HAP-1 (cell line): ENCODE data around the gene MAGI3.
"Not testable (repeated sequence)": the region's sequence is repeated elsewhere in the genome, so short reads cannot be mapped to it uniquely, and the experiment has no call there.

Source experiments
- DNase-seq, 2 experiments: peaks; one replicate each; pipeline ENCODE4 v3.0.0-alpha.2; 2016 to 2020; ENCODE audit warnings: low spot score in 2 of 2
- H3K27me3 ChIP-seq: fragments of 250-450 bp; sonication (Bioruptor Pico); 2 replicates; pipeline ENCODE4 v1.5.1; 2020; ENCODE audit warnings: low read depth, mild to moderate bottlenecking, moderate library complexity
- H3K36me3 ChIP-seq: fragments of 250-450 bp; sonication (Bioruptor Pico); replicated peaks from 2 replicates; pipeline ENCODE4 v1.5.1; 2020; ENCODE audit warnings: mild to moderate bottlenecking
- H3K4me1 ChIP-seq: fragments of 250-450 bp; sonication (Bioruptor Pico); 2 replicates; pipeline ENCODE4 v1.5.1; 2020; ENCODE audit warnings: mild to moderate bottlenecking
- H3K4me3 ChIP-seq: fragments of 250-450 bp; sonication (Bioruptor Pico); 2 replicates; pipeline ENCODE4 v1.5.1; 2020; ENCODE audit warnings: mild to moderate bottlenecking, moderate library complexity
- H3K9me3 ChIP-seq: fragments of 250-450 bp; sonication (Bioruptor Pico); 2 replicates; pipeline ENCODE4 v1.5.1; 2020; ENCODE audit warnings: mild to moderate bottlenecking, moderate library complexity
- in situ Hi-C: fragments of 300-500 bp; cut with MboI; formaldehyde crosslinking; loops from 3 replicates; pipeline ENCODE4 v1.14.3; 2020; ENCODE audit warnings: low sequenced_read_pairs, inconsistent platforms, mixed read lengths

Gene MAGI3

DNA sequence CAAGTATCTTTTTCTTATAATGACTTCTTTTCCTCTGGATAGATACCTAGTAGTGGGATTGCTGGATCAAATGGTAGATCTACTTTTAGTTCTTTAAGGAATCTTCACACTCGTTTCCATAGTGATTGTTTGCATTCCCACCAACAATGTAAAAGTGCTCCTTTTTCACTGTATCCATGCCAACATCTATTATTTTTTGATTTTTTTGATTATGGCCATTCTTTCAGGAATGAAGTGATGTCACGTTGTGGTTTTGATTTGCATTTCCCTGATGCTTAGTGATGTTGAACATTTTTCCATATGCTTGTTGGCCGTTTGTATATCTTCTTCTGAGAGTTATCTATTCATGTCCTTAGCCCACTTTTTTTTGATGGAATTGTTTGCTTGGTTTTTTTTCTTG lies 94.8 kb downstream of the MAGI3 start:
- H3K4me1 ChIP-seq, H3K27me3 ChIP-seq, H3K4me3 ChIP-seq, in situ Hi-C loops, DNase-seq, H3K9me3 ChIP-seq, H3K36me3 ChIP-seq: not testable (repeated sequence)

DNA sequence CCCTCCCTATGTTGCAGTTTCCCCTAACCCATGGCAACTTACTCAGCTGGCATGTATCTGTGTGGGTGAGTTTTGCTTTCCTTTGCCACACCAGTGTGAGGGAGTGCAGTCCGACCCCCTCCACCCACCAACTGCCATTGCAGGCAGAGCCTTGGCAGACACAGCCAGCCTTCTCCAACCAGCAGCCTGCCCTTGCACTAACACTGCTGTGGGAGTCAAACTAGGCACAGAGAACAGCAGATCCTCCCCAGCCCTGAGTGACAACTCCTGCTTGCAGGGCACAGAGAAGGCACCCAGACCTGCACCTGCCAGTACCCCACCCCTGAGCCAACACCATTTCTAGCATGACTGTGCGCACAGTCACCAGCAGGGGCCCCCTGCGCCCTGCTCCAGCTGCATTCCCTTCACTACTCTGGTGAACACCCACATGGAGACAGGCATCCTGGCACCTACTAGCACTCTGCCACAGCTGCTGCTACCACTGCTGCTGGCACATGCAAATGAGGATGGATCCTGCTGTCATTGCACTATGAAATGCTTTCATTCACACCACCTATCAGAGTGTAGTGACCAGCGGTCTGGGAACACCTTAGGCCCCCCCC lies 98.4 kb downstream of the MAGI3 start:
- H3K36me3 ChIP-seq = no peaks in the 10 kb centered on the region
- H3K9me3 ChIP-seq = peaks cover 2% of the 10 kb centered on the region; the same call in 1 of the 2 replicates
- no peak for DNase-seq
- no peak overlapping the region for H3K4me3 ChIP-seq
- H3K4me1 ChIP-seq = no peaks in the 10 kb centered on the region
- in situ Hi-C loops = no loop called here
- H3K27me3 ChIP-seq = no peaks in the 10 kb centered on the region

DNA sequence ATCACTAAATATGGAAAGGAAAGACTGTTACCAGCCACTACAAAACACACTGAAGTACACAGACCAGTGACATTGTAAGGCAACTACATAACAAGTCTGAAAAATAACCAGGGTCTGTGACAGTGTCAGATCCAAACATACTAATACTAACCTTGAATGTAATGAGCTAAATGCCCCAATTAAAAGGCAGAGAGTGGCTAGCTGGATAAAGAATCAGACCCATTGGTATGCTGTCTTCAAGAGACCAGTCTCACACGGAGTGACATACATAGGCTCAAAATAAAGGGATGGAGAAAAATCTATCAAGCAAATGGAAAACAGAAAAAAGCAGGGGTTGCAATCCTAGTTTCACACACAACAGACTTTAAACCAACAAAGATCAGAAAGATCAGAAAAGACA lies 100.1 kb downstream of the MAGI3 start:
- Histone ChIP-seq H3K36me3 (no peaks in the 10 kb centered on the region), H3K9me3 (peaks cover 2% of the 10 kb centered on the region; the same call in 1 of the 2 replicates), H3K4me3 (no peak overlapping the region), H3K4me1 (no peaks in the 10 kb centered on the region), H3K27me3 (no peaks in the 10 kb centered on the region)
- no peak for DNase-seq
- in situ Hi-C loops = no loop called here

DNA sequence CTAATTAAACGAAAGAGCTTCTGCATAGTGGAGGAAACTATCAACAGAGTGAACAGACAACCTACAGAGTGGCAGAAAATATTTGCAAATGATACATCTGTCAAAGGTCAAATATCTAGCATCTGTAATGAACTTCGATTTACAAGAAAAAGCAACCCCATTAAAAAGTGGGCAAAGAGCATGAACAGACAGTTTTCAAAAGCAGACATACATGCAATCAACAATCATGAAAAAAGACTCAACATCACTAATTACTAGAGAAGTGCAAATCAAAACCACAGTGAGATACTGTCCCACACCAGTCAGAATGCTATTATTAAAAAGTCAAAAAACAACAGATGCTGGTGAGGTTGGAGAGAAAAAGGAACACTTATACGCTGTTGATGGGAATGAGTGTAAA lies 103.2 kb downstream of the MAGI3 start:
- Histone ChIP-seq H3K36me3 (no peaks in the 10 kb centered on the region), H3K4me3 (no peak overlapping the region), H3K27me3 (no peaks in the 10 kb centered on the region), H3K9me3 (peaks cover 2% of the 10 kb centered on the region; the same call in 1 of the 2 replicates), H3K4me1 (no peaks in the 10 kb centered on the region)
- in situ Hi-C loops = no loop called here
- no peak for DNase-seq

- no peaks in the 10 kb centered on the region for H3K36me3 ChIP-seq
- no peak for DNase-seq
- H3K4me3 ChIP-seq = no peak overlapping the region
- no peaks in the 10 kb centered on the region for H3K27me3 ChIP-seq
- in situ Hi-C loops = no loop called here
- H3K4me1 ChIP-seq = peaks cover 7% of the 10 kb centered on the region
- no peaks in the 10 kb centered on the region for H3K9me3 ChIP-seq
Observed at GRCh38 chr1:113505357-113505756, 115.0 kb downstream of the MAGI3 start.

DNA sequence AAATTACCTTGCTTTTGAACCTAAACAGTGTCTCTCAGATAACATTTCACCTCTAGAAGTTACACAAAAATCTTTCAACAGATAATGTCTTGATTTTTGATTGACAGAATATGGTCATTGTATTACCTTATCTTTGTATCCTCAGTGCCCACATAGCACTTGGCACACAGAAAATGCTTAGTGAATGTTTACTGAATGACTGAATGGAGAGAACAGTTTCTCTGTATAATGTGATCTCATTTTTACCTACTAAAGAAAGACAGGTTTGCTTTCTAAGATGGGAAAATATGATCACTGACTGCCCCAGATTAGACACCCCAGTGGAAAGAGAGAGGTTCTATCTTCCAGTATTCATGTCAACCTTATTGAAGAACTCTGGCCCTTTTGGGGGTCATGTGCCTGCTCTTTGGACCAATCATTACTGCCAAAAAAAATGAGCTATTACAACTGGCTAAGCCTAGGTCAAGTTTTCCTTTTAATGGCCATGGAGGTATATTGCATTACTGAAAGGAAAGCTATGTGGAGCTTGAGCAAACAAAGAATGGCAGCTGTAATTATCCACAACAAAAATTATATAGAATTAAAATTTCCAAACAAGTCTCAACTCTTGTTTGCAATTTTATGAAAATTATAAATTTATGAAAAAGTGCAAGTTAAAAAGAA lies 117.4 kb downstream of the MAGI3 start:
- Histone ChIP-seq H3K4me1 (peaks cover 7% of the 10 kb centered on the region), H3K36me3 (no peaks in the 10 kb centered on the region), H3K27me3 (no peaks in the 10 kb centered on the region), H3K9me3 (0 out of 2 replicates have a peak, but pooled peaks cover 3% of the 10 kb centered on the region), H3K4me3 (no peak overlapping the region)
- DNase-seq = no peak
- in situ Hi-C loops = no loop called here

GRCh38 chr1:113508364-113509164 lies 118.2 kb downstream of the MAGI3 start:
- no peaks in the 10 kb centered on the region for H3K27me3 ChIP-seq
- H3K4me3 ChIP-seq = no peak overlapping the region
- H3K9me3 ChIP-seq = 0 out of 2 replicates have a peak, but pooled peaks cover 3% of the 10 kb centered on the region
- peaks cover 7% of the 10 kb centered on the region for H3K4me1 ChIP-seq
- no peaks in the 10 kb centered on the region for H3K36me3 ChIP-seq
- no peak for DNase-seq
- in situ Hi-C loops = no loop called here

GRCh38 chr1:113509766-113510165 lies 119.5 kb downstream of the MAGI3 start:
- DNase-seq, in situ Hi-C loops, H3K4me1 ChIP-seq, H3K4me3 ChIP-seq, H3K9me3 ChIP-seq, H3K27me3 ChIP-seq, H3K36me3 ChIP-seq: not testable (repeated sequence)

- DNase-seq = no peak
- Histone ChIP-seq H3K4me1 (no peaks in the 10 kb centered on the region; the same call in 1 of the 2 replicates), H3K9me3 (0 out of 2 replicates have a peak, but pooled peaks cover 3% of the 10 kb centered on the region), H3K4me3 (no peak overlapping the region), H3K36me3 (no peaks in the 10 kb centered on the region), H3K27me3 (no peaks in the 10 kb centered on the region)
- in situ Hi-C loops = no loop called here
Observed at GRCh38 chr1:113511269-113511668, 121.0 kb downstream of the MAGI3 start.

- no peaks in the 10 kb centered on the region for H3K27me3 ChIP-seq
- DNase-seq = no peak
- H3K4me3 ChIP-seq = no peak overlapping the region
- 0 out of 2 replicates have a peak, but pooled peaks cover 3% of the 10 kb centered on the region for H3K9me3 ChIP-seq
- in situ Hi-C loops = no loop called here
- H3K4me1 ChIP-seq = no peaks in the 10 kb centered on the region
- H3K36me3 ChIP-seq = no peaks in the 10 kb centered on the region
Observed at GRCh38 chr1:113515498-113515897, 125.2 kb downstream of the MAGI3 start.

- Histone ChIP-seq H3K9me3 (0 out of 2 replicates have a peak, but pooled peaks cover 1% of the 10 kb centered on the region), H3K36me3 (no peaks in the 10 kb centered on the region), H3K4me1 (no peaks in the 10 kb centered on the region), H3K27me3 (no peaks in the 10 kb centered on the region), H3K4me3 (no peak overlapping the region)
- in situ Hi-C loops = no loop called here
- no peak for DNase-seq
Observed at GRCh38 chr1:113517346-113517745, 127.0 kb downstream of the MAGI3 start.

DNA sequence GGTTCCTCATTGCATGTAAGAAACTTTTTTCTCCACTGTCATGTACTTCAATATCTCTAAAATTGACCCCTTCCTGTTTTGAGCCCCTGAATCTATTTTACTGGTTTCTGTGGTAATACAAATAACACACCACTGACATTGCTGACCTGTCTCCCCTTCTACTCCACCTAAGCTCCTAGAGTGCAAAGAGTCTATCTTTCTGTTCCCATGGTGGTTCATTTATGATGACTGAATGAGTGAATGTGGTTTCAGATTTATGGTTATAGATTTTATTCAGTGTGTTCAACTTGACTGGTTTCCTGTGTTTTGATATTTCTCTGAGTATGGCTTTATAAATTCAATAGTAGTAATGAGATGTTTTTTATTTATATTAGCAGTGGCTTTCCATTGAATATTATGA lies 127.7 kb downstream of the MAGI3 start:
- H3K9me3 ChIP-seq = no peaks in the 10 kb centered on the region
- no peaks in the 10 kb centered on the region for H3K36me3 ChIP-seq
- in situ Hi-C loops = no loop called here
- H3K4me3 ChIP-seq = no peak overlapping the region
- no peak for DNase-seq
- H3K27me3 ChIP-seq = no peaks in the 10 kb centered on the region
- H3K4me1 ChIP-seq = no peaks in the 10 kb centered on the region

DNA sequence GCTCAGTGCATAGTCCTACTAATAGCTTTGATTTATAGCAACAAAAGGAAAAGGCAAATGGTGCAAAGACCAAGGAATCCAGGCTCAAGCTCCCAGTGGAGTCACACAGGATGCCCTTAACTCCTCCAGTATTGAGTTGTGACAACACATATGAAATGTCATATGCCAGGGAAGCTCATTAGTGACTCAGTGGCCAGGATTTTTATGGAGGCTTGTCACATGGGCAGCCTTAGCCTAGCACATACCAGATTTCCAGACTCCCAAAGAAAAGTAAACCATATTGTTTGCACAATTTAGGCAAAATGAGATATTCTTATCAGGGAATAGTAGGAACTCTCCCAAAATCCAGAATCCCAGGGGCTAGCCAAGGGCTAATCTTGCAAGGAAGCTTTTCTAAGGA lies 129.2 kb downstream of the MAGI3 start:
- in situ Hi-C loops = no loop called here
- no peaks in the 10 kb centered on the region for H3K27me3 ChIP-seq
- no peaks in the 10 kb centered on the region for H3K4me1 ChIP-seq
- H3K36me3 ChIP-seq = no peaks in the 10 kb centered on the region
- no peak overlapping the region for H3K4me3 ChIP-seq
- DNase-seq = no peak
- no peaks in the 10 kb centered on the region for H3K9me3 ChIP-seq

DNA sequence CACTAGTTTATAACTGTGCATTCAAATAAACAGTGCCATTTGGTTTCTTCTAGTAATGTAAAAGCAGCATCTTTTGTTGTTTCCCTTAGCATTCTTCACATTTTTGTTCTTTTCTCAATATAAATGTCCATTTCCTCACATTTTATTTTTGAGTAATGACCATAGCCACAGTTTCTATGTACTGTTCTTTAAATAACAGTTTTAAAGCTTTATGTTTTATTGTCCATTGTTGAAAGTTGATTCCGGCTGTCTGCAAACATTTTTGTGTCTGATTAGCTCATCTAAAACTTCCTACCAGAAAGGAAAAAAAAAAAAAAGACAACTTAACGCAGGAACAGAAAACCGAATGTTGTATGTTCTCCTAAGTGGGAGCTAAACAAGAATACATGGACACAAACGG lies 139.7 kb downstream of the MAGI3 start:
- no peaks in the 10 kb centered on the region for H3K27me3 ChIP-seq
- DNase-seq = no peak
- 0 out of 2 replicates have a peak, but pooled peaks cover 2% of the 10 kb centered on the region for H3K4me1 ChIP-seq
- in situ Hi-C loops = no loop called here
- H3K4me3 ChIP-seq = no peak overlapping the region
- H3K9me3 ChIP-seq = no peaks in the 10 kb centered on the region
- H3K36me3 ChIP-seq = no peaks in the 10 kb centered on the region
